GM12891 (cell line): ENCODE measurements around the gene AHNAK. TPM values are rescaled to one million over a fixed set of nuclear protein-coding genes. Genes with fewer than 3 reads are reported as not detected.
A peak's percentile ranks its signal among the peaks of the same experiment; 100 is the strongest.
"Not testable (repeated sequence)": the region's sequence is repeated elsewhere in the genome, so short reads cannot be mapped to it uniquely, and the experiment has no call there.

ENCODE experiments used
- DNase-seq: peaks from one replicate; pipeline ENCODE4 v3.0.0; 2011; ENCODE audit warnings: low spot score; ENCODE audit not compliant: insufficient read length
- FAIRE-seq: peaks from 2 replicates; lab custom pipeline; 2011; peaks lifted over from hg19 to GRCh38; lab: Jason Lieb, UNC
- PAX5 ChIP-seq: IDR thresholded peaks from 2 replicates; pipeline ENCODE4 v1.6.1; 2011; ENCODE audit warnings: low read length, moderate library complexity, mild to moderate bottlenecking; ENCODE audit not compliant: insufficient read depth, severe bottlenecking
- POLR2A ChIP-seq: IDR thresholded peaks from 2 replicates; pipeline ENCODE4 v1.6.1; 2011; ENCODE audit warnings: low read depth, low read length, control low read depth
- POLR2AphosphoS5 ChIP-seq: IDR thresholded peaks from 2 replicates; pipeline ENCODE4 v1.6.1; 2011; ENCODE audit warnings: low read depth, low read length, control low read depth
- POU2F2 ChIP-seq: IDR thresholded peaks from 2 replicates; pipeline ENCODE4 v1.6.1; 2011; ENCODE audit warnings: low read depth, mild to moderate bottlenecking, control low read depth, low read length, moderate library complexity
- SPI1 ChIP-seq: IDR thresholded peaks from 2 replicates; pipeline ENCODE4 v1.6.1; 2011; ENCODE audit warnings: low read depth, low read length, control low read depth
- TAF1 ChIP-seq: IDR thresholded peaks from 2 replicates; pipeline ENCODE4 v1.6.1; 2011; ENCODE audit warnings: low read depth, low read length, control low read depth
- polyA plus RNA-seq: library from polyadenylated mRNA; unstranded; fragments of >200 nt; gene quantifications from one replicate; pipeline ENCODE4 v1.2.1, GENCODE V29; 2012; ENCODE audit warnings: low read depth, missing spikeins, inconsistent platforms; ENCODE audit not compliant: missing spikeins

Gene AHNAK
- 1.8 TPM for polyA plus RNA-seq

- FAIRE-seq (no peak), DNase-seq (no peak)
- TF ChIP-seq SPI1 (no peak), TAF1 (no peak), PAX5 (no peak), POLR2A (no peak), POU2F2 (no peak), POLR2AphosphoS5 (no peak)
Measured at GRCh38 chr11:62546244-62546928, at the start of gene AHNAK. TSS of gene AHNAK (minus strand) at chr11:62546806. CDS start at chr11:62536098, 10,708 bp downstream.

GRCh38 chr11:62595124-62595523, 48.5 kb upstream of the AHNAK start:
- FAIRE-seq (no peak), DNase-seq (no peak)
- TF ChIP-seq POU2F2 (no peak), POLR2AphosphoS5 (no peak), POLR2A (no peak), PAX5 (no peak), SPI1 (no peak), TAF1 (no peak)

- TF ChIP-seq POLR2AphosphoS5 (peak; percentile 38; the same call in 1 of the 2 replicates), POLR2A (no peak; the same call in 1 of the 2 replicates)
- DNase-seq (no peak), FAIRE-seq (peak; percentile 20)
Measured at GRCh38 chr11:62593434-62594044, 46.9 kb upstream of the AHNAK start.

- no peak for FAIRE-seq
- no peak for DNase-seq
- TF ChIP-seq TAF1 (no peak), SPI1 (no peak), POU2F2 (no peak)
Measured at GRCh38 chr11:62592989-62593421, 46.4 kb upstream of the AHNAK start.

GRCh38 chr11:62592146-62592815, 45.7 kb upstream of the AHNAK start:
- FAIRE-seq (peak; percentile 28), DNase-seq (no peak)
- TF ChIP-seq TAF1 (no peak), SPI1 (no peak), PAX5 (no peak), POU2F2 (no peak), POLR2AphosphoS5 (no peak; the same call in 1 of the 2 replicates), POLR2A (no peak; the same call in 1 of the 2 replicates)

GRCh38 chr11:62591448-62592145, 45.0 kb upstream of the AHNAK start, which contains the start of gene TUT1:
TSS of gene TUT1 (minus strand) at chr11:62591523. CDS start at chr11:62591485, 38 bp downstream.
- FAIRE-seq (peak; percentile 99), DNase-seq (peak; percentile 87)
- no peak for TF ChIP-seq PAX5
- peak; percentile 100 for TF ChIP-seq POU2F2
- peak; percentile 97 for TF ChIP-seq POLR2AphosphoS5
- TF ChIP-seq SPI1, result peak; percentile 52
- TF ChIP-seq TAF1, result peak; percentile 92
- TF ChIP-seq POLR2A, result peak; percentile 99

- no peak for DNase-seq
- TF ChIP-seq POU2F2 (no peak), POLR2AphosphoS5 (no peak), SPI1 (no peak), TAF1 (no peak), POLR2A (no peak), PAX5 (no peak)
- FAIRE-seq, result no peak
Measured at GRCh38 chr11:62588966-62589637, 42.5 kb upstream of the AHNAK start.

- FAIRE-seq, DNase-seq: not testable (repeated sequence)
Measured at GRCh38 chr11:62585356-62585755, 38.8 kb upstream of the AHNAK start.

- not testable (repeated sequence) for FAIRE-seq, DNase-seq
Measured at GRCh38 chr11:62581735-62582134, 35.1 kb upstream of the AHNAK start.
